Vagina (tissue), 2 donors: ENCODE measurements around the gene JCAD.

Experiments
- CTCF ChIP-seq, 3 experiments: fragments of 450-650 bp in 2 of 3; fragments of 200-600 bp in 1 of 3; sonication (generic) in 1 of 3; IDR thresholded peaks; one replicate each; pipeline ENCODE4 v1.5.1; 2017 to 2019; ENCODE audit warnings: antibody characterized with exemption in 3 of 3, mild to moderate bottlenecking in 2 of 3, moderate library complexity in 2 of 3
- POLR2A ChIP-seq, 2 donors: fragments of 450-650 bp; IDR thresholded peaks; one replicate each; pipeline ENCODE4 v1.6.1; 2017; ENCODE audit warnings: antibody characterized with exemption in 2 of 2, mild to moderate bottlenecking in 2 of 2, moderate library complexity in 2 of 2
- POLR2AphosphoS5 ChIP-seq, 2 donors: sonication (generic); formaldehyde crosslinking; IDR thresholded peaks; one replicate each; pipeline ENCODE4 v1.9.0; 2017; ENCODE audit warnings: antibody characterized with exemption in 2 of 2, mild to moderate bottlenecking in 2 of 2, low read depth in 1 of 2; ENCODE audit not compliant: insufficient read depth in 1 of 2

GRCh38 chr10:30056281-30056680, 3.1 kb downstream of the JCAD start:
- TF ChIP-seq CTCF (IDR thresholded peaks at IDR 0.05) (no peak), POLR2A (IDR thresholded peaks at IDR 0.05) (no peak), POLR2AphosphoS5 (IDR thresholded peaks at IDR 0.05; ENCODE audit: insufficient read depth in 1 of 2, low read depth in 1 of 2) (no peak)
